ENCODE results near the gene SEC14L6.
"Not testable (repeated sequence)": the region's sequence is repeated elsewhere in the genome, so short reads cannot be mapped to it uniquely, and the experiment has no call there.

SEC14L6 gene

GRCh38 chr22:30541961-30542810 lies 4.4 kb downstream of the SEC14L6 start:
- Histone ChIP-seq H3K9me2 (replicated peaks; ENCODE audit: low read depth, low read length) (no peaks in the 10 kb centered on the region), H3K27me3 (ENCODE audit: insufficient read depth, low read length, poor library complexity, severe bottlenecking) (no peaks in the 10 kb centered on the region), H3K9me3 (ENCODE audit: insufficient read depth, low read depth, low read length) (no peaks in the 10 kb centered on the region), H3K9ac (ENCODE audit: low read depth, low read length, poor library complexity, severe bottlenecking) (no peak overlapping the region), H2AFZ (ENCODE audit: low read length) (no peak overlapping the region), H3K4me1 (ENCODE audit: insufficient read depth, low read length, poor library complexity, severe bottlenecking) (no peaks in the 10 kb centered on the region), H3K4me2 (ENCODE audit: low read depth, low read length, poor library complexity, severe bottlenecking) (no peak overlapping the region), H3K4me3 (ENCODE audit: low read length, poor library complexity, severe bottlenecking) (no peak overlapping the region), H3K79me2 (ENCODE audit: insufficient read depth, low read length) (no peaks in the 10 kb centered on the region), H4K20me1 (ENCODE audit: insufficient read depth, low read length, poor library complexity, severe bottlenecking) (no peaks in the 10 kb centered on the region), H3K36me3 (ENCODE audit: insufficient read depth, low read length) (no peaks in the 10 kb centered on the region), H3F3A (ENCODE audit: low read depth) (no peaks in the 10 kb centered on the region)
- TF ChIP-seq EZH2phosphoT487 (IDR thresholded peaks at IDR 0.05; ENCODE audit: borderline replicate concordance) (no peak), CTCF (conservative IDR thresholded peaks at IDR 0.05; ENCODE audit: low read length) (no peak)

GRCh38 chr22:30541511-30541910 lies 5.0 kb downstream of the SEC14L6 start:
- not testable (repeated sequence) for H3K4me2 ChIP-seq (ENCODE audit: low read depth, low read length, poor library complexity, severe bottlenecking); H3K27me3 ChIP-seq (ENCODE audit: insufficient read depth, low read length, poor library complexity, severe bottlenecking); H2AFZ ChIP-seq (ENCODE audit: low read length); H3K9me2 ChIP-seq (replicated peaks; ENCODE audit: low read depth, low read length); H3K79me2 ChIP-seq (ENCODE audit: insufficient read depth, low read length); H3F3A ChIP-seq (ENCODE audit: low read depth); H3K4me1 ChIP-seq (ENCODE audit: insufficient read depth, low read length, poor library complexity, severe bottlenecking); H3K4me3 ChIP-seq (ENCODE audit: low read length, poor library complexity, severe bottlenecking); H4K20me1 ChIP-seq (ENCODE audit: insufficient read depth, low read length, poor library complexity, severe bottlenecking); H3K36me3 ChIP-seq (ENCODE audit: insufficient read depth, low read length); H3K9me3 ChIP-seq (ENCODE audit: insufficient read depth, low read depth, low read length); H3K9ac ChIP-seq (ENCODE audit: low read depth, low read length, poor library complexity, severe bottlenecking)

GRCh38 chr22:30539368-30539767 lies 7.2 kb downstream of the SEC14L6 start:
- no peak for TF ChIP-seq EZH2phosphoT487 (IDR thresholded peaks at IDR 0.05; ENCODE audit: borderline replicate concordance)
- TF ChIP-seq CTCF (conservative IDR thresholded peaks at IDR 0.05; ENCODE audit: low read length): no peak
- H3K79me2 ChIP-seq (ENCODE audit: insufficient read depth, low read length): no peaks in the 10 kb centered on the region
- H3K4me1 ChIP-seq (ENCODE audit: insufficient read depth, low read length, poor library complexity, severe bottlenecking): no peaks in the 10 kb centered on the region
- no peaks in the 10 kb centered on the region for H3K9me2 ChIP-seq (replicated peaks; ENCODE audit: low read depth, low read length)
- H3K36me3 ChIP-seq (ENCODE audit: insufficient read depth, low read length): no peaks in the 10 kb centered on the region
- no peaks in the 10 kb centered on the region for H3K27me3 ChIP-seq (ENCODE audit: insufficient read depth, low read length, poor library complexity, severe bottlenecking)
- no peaks in the 10 kb centered on the region for H4K20me1 ChIP-seq (ENCODE audit: insufficient read depth, low read length, poor library complexity, severe bottlenecking)
- H3K9ac ChIP-seq (ENCODE audit: low read depth, low read length, poor library complexity, severe bottlenecking): no peak overlapping the region
- H3K9me3 ChIP-seq (ENCODE audit: insufficient read depth, low read depth, low read length): no peaks in the 10 kb centered on the region
- no peak overlapping the region for H3K4me2 ChIP-seq (ENCODE audit: low read depth, low read length, poor library complexity, severe bottlenecking)
- no peak overlapping the region for H2AFZ ChIP-seq (ENCODE audit: low read length)
- no peaks in the 10 kb centered on the region for H3F3A ChIP-seq (ENCODE audit: low read depth)
- H3K4me3 ChIP-seq (ENCODE audit: low read length, poor library complexity, severe bottlenecking): no peak overlapping the region

- Histone ChIP-seq H3K9me2 (replicated peaks; ENCODE audit: low read depth, low read length) (no peaks in the 10 kb centered on the region), H3K9ac (ENCODE audit: low read depth, low read length, poor library complexity, severe bottlenecking) (no peak overlapping the region), H3K27me3 (ENCODE audit: insufficient read depth, low read length, poor library complexity, severe bottlenecking) (no peaks in the 10 kb centered on the region), H4K20me1 (ENCODE audit: insufficient read depth, low read length, poor library complexity, severe bottlenecking) (no peaks in the 10 kb centered on the region), H3K9me3 (ENCODE audit: insufficient read depth, low read depth, low read length) (no peaks in the 10 kb centered on the region), H3K36me3 (ENCODE audit: insufficient read depth, low read length) (no peaks in the 10 kb centered on the region), H3K4me3 (ENCODE audit: low read length, poor library complexity, severe bottlenecking) (no peak overlapping the region), H3K4me2 (ENCODE audit: low read depth, low read length, poor library complexity, severe bottlenecking) (no peak overlapping the region), H2AFZ (ENCODE audit: low read length) (no peak overlapping the region), H3F3A (ENCODE audit: low read depth) (no peaks in the 10 kb centered on the region), H3K4me1 (ENCODE audit: insufficient read depth, low read length, poor library complexity, severe bottlenecking) (no peaks in the 10 kb centered on the region), H3K79me2 (ENCODE audit: insufficient read depth, low read length) (no peaks in the 10 kb centered on the region)
- no peak for TF ChIP-seq EZH2phosphoT487 (IDR thresholded peaks at IDR 0.05; ENCODE audit: borderline replicate concordance)
- TF ChIP-seq CTCF (conservative IDR thresholded peaks at IDR 0.05; ENCODE audit: low read length): no peak
Measured at GRCh38 chr22:30538280-30538679, 8.3 kb downstream of the SEC14L6 start.
